Caco-2 (cell line): ENCODE results near the gene WNT3A. TPM values are rescaled to one million over a fixed set of nuclear protein-coding genes. Genes with fewer than 3 reads are reported as not detected.

ENCODE experiments used
- BruUV-seq: library from RNA; stranded (reverse); fragments of 400-500 nt; replicated peaks from 2 replicates; lab custom pipeline; 2021; lab: Mats Ljungman, UMichigan
- CTCF ChIA-PET: fragments of 300-600 bp; sonication (Branson Sonifier 250); formaldehyde crosslinking; loops from one replicate; lab custom pipeline; 2022; ENCODE audit warnings: antibody characterized with exemption; lab: Charles Lee
- POLR2A ChIA-PET: fragments of 300-600 bp; sonication (Branson Sonifier 250); formaldehyde crosslinking; loops from one replicate; lab custom pipeline; 2022; ENCODE audit warnings: antibody characterized with exemption; lab: Charles Lee
- DNase-seq, 2 experiments: peaks; one replicate each; pipeline versions ENCODE4 v3.0.0 to v3.0.0-alpha.2; 2020 to 2022
- H3K27me3 ChIP-seq: replicated peaks from 2 replicates; pipeline ENCODE4 v1.6.0; 2011; ENCODE audit warnings: low read length; ENCODE audit not compliant: control insufficient read depth, insufficient read depth
- H3K36me3 ChIP-seq: 2 replicates; pipeline ENCODE4 v1.5.1; 2011; ENCODE audit warnings: low read length; ENCODE audit not compliant: control insufficient read depth, insufficient read depth
- H3K4me1 ChIP-seq: fragments of 250-450 bp; sonication (Bioruptor Pico); 2 replicates; pipeline ENCODE4 v1.5.1; 2020; ENCODE audit warnings: mild to moderate bottlenecking
- H3K4me3 ChIP-seq: 2 replicates; pipeline ENCODE4 v1.5.1; 2011; ENCODE audit warnings: low read depth, mild to moderate bottlenecking, control low read depth, low read length
- H3K9me3 ChIP-seq: fragments of 250-450 bp; sonication (Bioruptor Pico); 2 replicates; pipeline ENCODE4 v1.5.1; 2020; ENCODE audit warnings: mild to moderate bottlenecking, moderate library complexity
- H3K27ac Mint-ChIP-seq: one replicate; pipeline ENCODE4 v1.8.0; 2022; ENCODE audit warnings: mixed read lengths; ENCODE audit not compliant: unreplicated experiment
- H3K27me3 Mint-ChIP-seq: one replicate; pipeline ENCODE4 v1.8.0; 2022; ENCODE audit warnings: mixed read lengths; ENCODE audit not compliant: insufficient read depth, unreplicated experiment
- H3K36me3 Mint-ChIP-seq: one replicate; pipeline ENCODE4 v1.8.0; 2022; ENCODE audit warnings: mild to moderate bottlenecking, mixed read lengths; ENCODE audit not compliant: insufficient read depth, unreplicated experiment
- H3K4me1 Mint-ChIP-seq: one replicate; pipeline ENCODE4 v1.8.0; 2022; ENCODE audit warnings: low read depth, mixed read lengths; ENCODE audit not compliant: unreplicated experiment
- H3K4me3 Mint-ChIP-seq: one replicate; pipeline ENCODE4 v1.8.0; 2022; ENCODE audit warnings: mild to moderate bottlenecking, moderate library complexity, mixed read lengths; ENCODE audit not compliant: unreplicated experiment
- H3K9me3 Mint-ChIP-seq: one replicate; pipeline ENCODE4 v1.8.0; 2022; ENCODE audit warnings: mixed read lengths; ENCODE audit not compliant: unreplicated experiment
- CTCF ChIP-seq, 2 experiments: fragments of 200-600 bp in 1 of 2; IDR thresholded peaks; 1 replicate in 1 of 2; 2 replicates in 1 of 2; pipeline versions ENCODE4 v1.5.1 to v1.8.0; 2011 to 2022; ENCODE audit warnings: antibody characterized with exemption in 1 of 2, control low read depth in 1 of 2, inconsistent platforms in 1 of 2, low read depth in 1 of 2, low read length in 1 of 2, mild to moderate bottlenecking in 1 of 2, moderate library complexity in 1 of 2; ENCODE audit not compliant: insufficient read depth in 1 of 2, severe bottlenecking in 1 of 2, unreplicated experiment in 1 of 2
- intact Hi-C: fragments of 100-400 bp; cut with micrococcal nuclease; formaldehyde crosslinking; loops from one replicate; pipeline ENCODE4 v1.10.0; 2022; ENCODE audit not compliant: unreplicated experiment
- total RNA-seq: library from RNA; stranded (reverse); gene quantifications from 2 replicates; pipeline ENCODE4 v1.2.3, GENCODE V29; 2022

WNT3A gene
- total RNA-seq, 1 experiment from 2014 or later = 0.09 TPM

GRCh38 chr1:228050571-228051231 is 43.9 kb downstream of the WNT3A start:
- no peak for DNase-seq
- Mint-ChIP-seq H3K27me3 (peaks cover 8% of the 10 kb centered on the region), H3K4me3 (no peak overlapping the region), H3K9me3 (no peaks in the 10 kb centered on the region), H3K27ac (no peak overlapping the region), H3K4me1 (no peaks in the 10 kb centered on the region), H3K36me3 (no peaks in the 10 kb centered on the region)
- Histone ChIP-seq H3K4me3 (no peak overlapping the region), H3K4me1 (no peaks in the 10 kb centered on the region), H3K9me3 (no peaks in the 10 kb centered on the region), H3K27me3 (no peaks in the 10 kb centered on the region), H3K36me3 (no peaks in the 10 kb centered on the region)
- CTCF ChIA-PET = interaction anchor here (0.7 kb wide), 1 partner anchor 51 kb away, joined by 5 read pairs; no protein-coding TSS in a partner anchor
- TF ChIP-seq CTCF (IDR thresholded peaks at IDR 0.05; ENCODE audit: insufficient read depth in 1 of 2, low read depth in 1 of 2, low read length in 1 of 2, severe bottlenecking in 1 of 2, unreplicated experiment in 1 of 2) = no peak
- BruUV-seq = no TSS peak
- POLR2A ChIA-PET = no interaction called here
- intact Hi-C loops = no loop called here

- POLR2A ChIA-PET = no interaction called here
- CTCF ChIA-PET = interaction anchor here (0.6 to 1.7 kb wide), 2 partner anchors 10 to 912 kb away, joined by 3 to 5 read pairs; no protein-coding TSS in a partner anchor
- H3K27me3 ChIP-seq = no peaks in the 10 kb centered on the region; the same call in 1 of the 2 replicates
- H3K4me1 ChIP-seq = no peaks in the 10 kb centered on the region
- H3K4me3 Mint-ChIP-seq = peak overlapping the region; percentile 73
- H3K4me1 Mint-ChIP-seq = no peaks in the 10 kb centered on the region
- peaks cover 22% of the 10 kb centered on the region for H3K27me3 Mint-ChIP-seq
- intact Hi-C loops = no loop called here
- H3K9me3 ChIP-seq = no peaks in the 10 kb centered on the region
- TF ChIP-seq CTCF (IDR thresholded peaks at IDR 0.05; ENCODE audit: insufficient read depth in 1 of 2, low read depth in 1 of 2, low read length in 1 of 2, severe bottlenecking in 1 of 2, unreplicated experiment in 1 of 2) = no peak
- no peak overlapping the region for H3K27ac Mint-ChIP-seq
- H3K4me3 ChIP-seq = peak overlapping the region; percentile 60
- no peaks in the 10 kb centered on the region for H3K36me3 ChIP-seq
- H3K9me3 Mint-ChIP-seq = peaks cover 17% of the 10 kb centered on the region
- DNase-seq = no peak
- no peaks in the 10 kb centered on the region for H3K36me3 Mint-ChIP-seq
- no TSS peak for BruUV-seq
These were observed 51.6 kb downstream of the WNT3A start for GRCh38 chr1:228058172-228058948.

GRCh38 chr1:228058949-228059633 is 52.3 kb downstream of the WNT3A start:
- no peak for TF ChIP-seq CTCF (IDR thresholded peaks at IDR 0.05; ENCODE audit: insufficient read depth in 1 of 2, low read depth in 1 of 2, low read length in 1 of 2, severe bottlenecking in 1 of 2, unreplicated experiment in 1 of 2)
- Histone ChIP-seq H3K4me1 (no peaks in the 10 kb centered on the region), H3K9me3 (no peaks in the 10 kb centered on the region), H3K27me3 (no peaks in the 10 kb centered on the region; the same call in 1 of the 2 replicates), H3K4me3 (peak overlapping the region; percentile 60), H3K36me3 (no peaks in the 10 kb centered on the region)
- Mint-ChIP-seq H3K4me3 (peak overlapping the region; percentile 73), H3K9me3 (peaks cover 17% of the 10 kb centered on the region), H3K4me1 (no peaks in the 10 kb centered on the region), H3K36me3 (no peaks in the 10 kb centered on the region), H3K27ac (no peak overlapping the region), H3K27me3 (peaks cover 20% of the 10 kb centered on the region)
- POLR2A ChIA-PET = interaction anchor here (0.6 to 1.8 kb wide), 3 partner anchors 23 to 62 kb away, joined by 5 to 11 read pairs (median 7); partner anchors contain the start of gene ARF1
- DNase-seq = no peak
- CTCF ChIA-PET = interaction anchor here (0.6 to 1.7 kb wide), 11 partner anchors 11 to 1651 kb away, joined by 3 to 11 read pairs (median 4); partner anchors contain the start of gene PARP1
- intact Hi-C loops = no loop called here
- BruUV-seq = no TSS peak
